ENCODE results near the gene RBP3.

RBP3 gene

GRCh38 chr10:47362199-47362598 is 14.0 kb downstream of the RBP3 start:
- no peak overlapping the region for H3K27ac ChIP-seq
- TF ChIP-seq, protein P1, sequence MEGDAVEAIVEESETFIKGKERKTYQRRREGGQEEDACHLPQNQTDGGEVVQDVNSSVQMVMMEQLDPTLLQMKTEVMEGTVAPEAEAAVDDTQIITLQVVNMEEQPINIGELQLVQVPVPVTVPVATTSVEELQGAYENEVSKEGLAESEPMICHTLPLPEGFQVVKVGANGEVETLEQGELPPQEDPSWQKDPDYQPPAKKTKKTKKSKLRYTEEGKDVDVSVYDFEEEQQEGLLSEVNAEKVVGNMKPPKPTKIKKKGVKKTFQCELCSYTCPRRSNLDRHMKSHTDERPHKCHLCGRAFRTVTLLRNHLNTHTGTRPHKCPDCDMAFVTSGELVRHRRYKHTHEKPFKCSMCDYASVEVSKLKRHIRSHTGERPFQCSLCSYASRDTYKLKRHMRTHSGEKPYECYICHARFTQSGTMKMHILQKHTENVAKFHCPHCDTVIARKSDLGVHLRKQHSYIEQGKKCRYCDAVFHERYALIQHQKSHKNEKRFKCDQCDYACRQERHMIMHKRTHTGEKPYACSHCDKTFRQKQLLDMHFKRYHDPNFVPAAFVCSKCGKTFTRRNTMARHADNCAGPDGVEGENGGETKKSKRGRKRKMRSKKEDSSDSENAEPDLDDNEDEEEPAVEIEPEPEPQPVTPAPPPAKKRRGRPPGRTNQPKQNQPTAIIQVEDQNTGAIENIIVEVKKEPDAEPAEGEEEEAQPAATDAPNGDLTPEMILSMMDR (IDR thresholded peaks at IDR 0.05): no peak
- no peak for TF ChIP-seq ZFX (IDR thresholded peaks at IDR 0.05; ENCODE audit: borderline replicate concordance)

DNA sequence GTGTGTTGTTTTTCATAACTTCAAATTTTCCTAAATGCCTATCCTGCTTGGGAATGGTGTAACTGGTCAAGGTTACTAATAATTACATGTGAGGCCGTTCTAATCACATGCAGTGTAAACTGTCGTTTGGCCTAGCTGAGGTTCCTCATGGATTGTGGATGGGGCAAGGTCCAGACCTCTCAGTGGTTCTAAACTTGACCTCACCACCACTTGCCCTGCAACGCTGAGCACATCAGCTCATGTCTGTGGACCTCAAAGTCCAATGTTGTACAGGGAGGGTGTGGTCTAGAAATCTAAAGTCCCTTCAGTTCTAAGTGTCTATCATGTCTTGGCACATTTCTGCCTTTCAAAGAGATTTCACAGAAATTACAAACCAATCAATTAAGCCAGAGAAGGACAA is 15.6 kb downstream of the RBP3 start:
- no peak overlapping the region for H3K27ac ChIP-seq
- no peak for TF ChIP-seq ZFX (IDR thresholded peaks at IDR 0.05; ENCODE audit: borderline replicate concordance)
- TF ChIP-seq, protein P1 (IDR thresholded peaks at IDR 0.05): no peak

GRCh38 chr10:47364366-47364765 is 16.2 kb downstream of the RBP3 start:
- H3K27ac ChIP-seq: no peak overlapping the region
- TF ChIP-seq ZFX (IDR thresholded peaks at IDR 0.05; ENCODE audit: borderline replicate concordance): no peak
- TF ChIP-seq, protein P1 (IDR thresholded peaks at IDR 0.05): no peak

GRCh38 chr10:47364911-47365310 is 16.7 kb downstream of the RBP3 start:
- no peak overlapping the region for H3K27ac ChIP-seq
- no peak for TF ChIP-seq ZFX (IDR thresholded peaks at IDR 0.05; ENCODE audit: borderline replicate concordance)
- TF ChIP-seq, protein P1 (IDR thresholded peaks at IDR 0.05): no peak

DNA sequence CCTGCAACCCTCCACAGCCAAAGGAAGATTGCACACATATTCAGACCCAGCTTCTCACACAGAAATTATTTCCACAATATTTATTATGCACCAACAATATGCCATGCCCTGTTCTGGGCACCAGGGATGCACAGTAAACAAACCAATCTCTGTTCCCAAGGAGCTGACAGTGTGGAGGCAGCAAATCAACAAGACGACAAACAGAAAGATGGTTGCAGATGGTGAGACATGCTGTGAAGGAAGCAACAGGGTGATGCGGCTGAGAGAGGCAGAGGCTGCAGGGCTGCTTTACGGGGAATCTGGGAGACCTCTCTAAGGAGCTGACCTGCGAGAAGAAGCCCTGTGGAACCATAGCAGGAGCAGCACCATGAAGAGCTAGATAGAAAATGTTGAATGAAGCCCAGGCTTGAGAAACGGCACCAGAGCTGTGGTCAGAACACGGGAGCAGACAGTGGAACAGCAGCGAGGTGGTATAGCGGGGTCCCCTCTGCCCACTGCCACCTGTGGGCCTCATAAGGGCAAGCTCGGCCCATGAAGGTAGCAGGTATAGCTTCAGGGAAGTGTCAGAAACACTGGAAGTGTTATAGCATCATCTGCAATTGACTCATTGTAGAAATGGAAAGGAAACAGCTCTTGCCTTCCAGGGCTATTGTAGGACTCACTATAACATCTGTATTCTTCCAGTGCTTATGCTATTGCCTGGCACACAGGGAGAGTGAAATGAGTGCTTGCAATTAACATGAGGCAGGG is 17.4 kb downstream of the RBP3 start:
- H3K27ac ChIP-seq: no peak overlapping the region
- TF ChIP-seq, protein P1 (IDR thresholded peaks at IDR 0.05): no peak

DNA sequence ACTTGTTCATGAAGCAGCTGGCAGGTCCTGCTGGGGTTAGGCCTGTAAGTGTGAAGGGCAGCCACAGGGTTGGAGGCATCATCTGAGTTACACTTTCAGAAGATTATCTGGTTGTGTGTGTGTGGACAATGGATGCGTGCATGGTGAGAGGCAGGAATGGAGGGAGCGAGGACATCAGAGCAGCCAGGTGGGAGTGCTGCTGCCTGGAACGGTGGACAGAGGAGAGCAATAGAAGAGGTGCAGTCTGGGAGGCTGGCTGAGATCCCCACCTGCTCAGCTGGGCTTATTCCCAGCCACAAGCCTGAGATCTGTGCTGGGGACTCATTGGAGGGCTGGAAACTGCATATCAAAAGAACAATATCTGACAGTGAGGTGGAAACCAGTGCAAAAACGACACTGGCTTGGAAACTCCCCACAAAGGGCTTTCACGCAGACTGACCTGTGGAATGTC is 18.0 kb downstream of the RBP3 start:
- TF ChIP-seq ZFX (IDR thresholded peaks at IDR 0.05; ENCODE audit: borderline replicate concordance): no peak
- TF ChIP-seq, protein P1 (IDR thresholded peaks at IDR 0.05): no peak
- H3K27ac ChIP-seq: no peak overlapping the region

DNA sequence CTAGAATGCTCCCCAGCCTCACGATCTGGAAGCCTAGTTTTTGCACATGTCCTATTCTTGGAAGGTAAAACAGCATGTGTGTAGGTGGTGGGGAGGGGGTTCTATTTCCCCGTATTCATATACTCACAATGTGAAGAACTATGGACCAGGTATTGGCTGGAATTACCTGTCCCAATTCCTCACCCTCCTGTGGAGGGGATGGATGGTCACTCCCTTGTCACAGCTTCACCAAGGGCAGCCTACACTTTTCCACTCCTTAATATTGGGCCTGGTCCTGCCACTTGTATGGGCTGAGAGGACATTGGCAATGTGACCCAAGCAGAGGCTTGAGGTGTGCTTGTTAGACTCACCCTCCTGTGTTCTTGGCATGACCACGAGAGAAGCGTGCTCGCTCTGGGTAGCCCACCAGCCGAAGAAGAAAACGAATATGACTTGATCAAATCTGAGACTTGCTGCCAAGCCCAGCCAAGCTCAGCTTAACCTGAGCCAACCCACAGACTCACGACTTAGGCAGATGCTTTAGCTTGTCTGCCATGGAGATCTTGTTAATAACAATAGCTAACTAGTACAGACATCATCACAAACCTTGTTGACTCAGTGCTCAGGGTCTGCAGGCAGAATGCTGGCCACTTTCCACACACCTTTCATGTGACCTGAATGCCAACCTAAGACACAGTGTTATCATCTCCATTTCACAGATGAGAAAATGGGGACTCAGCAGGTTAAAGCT is 18.7 kb downstream of the RBP3 start:
- no peak overlapping the region for H3K27ac ChIP-seq
- no peak for TF ChIP-seq ZFX (IDR thresholded peaks at IDR 0.05; ENCODE audit: borderline replicate concordance)
- TF ChIP-seq, protein P1 (IDR thresholded peaks at IDR 0.05): no peak
